Progenitor cell of endocrine pancreas (in vitro differentiated cells): ENCODE measurements around the gene TCP1. TPM values are rescaled to one million over a fixed set of nuclear protein-coding genes. Genes with fewer than 3 reads are reported as not detected.
A peak's percentile ranks its signal among the peaks of the same experiment; 100 is the strongest.
"Not testable (repeated sequence)": the region's sequence is repeated elsewhere in the genome, so short reads cannot be mapped to it uniquely, and the experiment has no call there.

Experiments
- DNase-seq: peaks from one replicate; pipeline ENCODE4 v3.0.0; 2021; ENCODE audit warnings: low spot score; ENCODE audit not compliant: unreplicated experiment
- H3K27ac Mint-ChIP-seq: 2 replicates; pipeline ENCODE4 v1.8.0; 2021; ENCODE audit warnings: mild to moderate bottlenecking, moderate library complexity, mixed read lengths
- H3K27me3 Mint-ChIP-seq: 2 replicates; pipeline ENCODE4 v1.8.0; 2021; ENCODE audit warnings: mixed read lengths
- H3K36me3 Mint-ChIP-seq: 2 replicates; pipeline ENCODE4 v1.8.0; 2022; ENCODE audit warnings: mixed read lengths; ENCODE audit not compliant: insufficient read depth
- H3K4me1 Mint-ChIP-seq: 2 replicates; pipeline ENCODE4 v1.8.0; 2021; ENCODE audit warnings: low read depth, mixed read lengths
- H3K4me3 Mint-ChIP-seq: 2 replicates; pipeline ENCODE4 v1.8.0; 2021; ENCODE audit warnings: low read depth, mild to moderate bottlenecking, moderate library complexity, mixed read lengths
- H3K9me3 Mint-ChIP-seq: 2 replicates; pipeline ENCODE4 v1.8.0; 2021; ENCODE audit warnings: low read depth, mixed read lengths
- CTCF ChIP-seq: fragments of 200-600 bp; sonication (generic); IDR thresholded peaks from one replicate; pipeline ENCODE4 v1.5.0; 2021; ENCODE audit warnings: antibody characterized with exemption, mild to moderate bottlenecking; ENCODE audit not compliant: unreplicated experiment
- total RNA-seq: library from RNA; stranded (reverse); gene quantifications from 2 replicates; pipeline ENCODE4 v1.2.1, GENCODE V29; 2021

The TCP1 gene
- total RNA-seq, 1 donor from 2014 or later = 218 TPM

- Mint-ChIP-seq H3K27me3 (no peaks in the 10 kb centered on the region), H3K9me3 (no peaks in the 10 kb centered on the region), H3K4me3 (no peak overlapping the region), H3K27ac (no peak overlapping the region), H3K36me3 (peaks cover 12% of the 10 kb centered on the region), H3K4me1 (peaks cover 2% of the 10 kb centered on the region)
- no peak for TF ChIP-seq CTCF
- no peak for DNase-seq
These were observed 8.2 kb upstream of the TCP1 start for GRCh38 chr6:159797554-159797953.

- not testable (repeated sequence) for DNase-seq, H3K27ac Mint-ChIP-seq, H3K9me3 Mint-ChIP-seq, H3K27me3 Mint-ChIP-seq, H3K4me3 Mint-ChIP-seq
- peaks cover 15% of the 10 kb centered on the region for H3K36me3 Mint-ChIP-seq
- peaks cover 16% of the 10 kb centered on the region for H3K4me1 Mint-ChIP-seq
These were observed 5.6 kb upstream of the TCP1 start for GRCh38 chr6:159794976-159795375.

GRCh38 chr6:159790956-159791598, 1.7 kb upstream of the TCP1 start:
- no peak for DNase-seq
- Mint-ChIP-seq H3K27ac (peak overlapping the region; percentile 99), H3K27me3 (no peaks in the 10 kb centered on the region), H3K4me3 (peak overlapping the region; percentile 99), H3K36me3 (peaks cover 17% of the 10 kb centered on the region), H3K4me1 (peaks cover 31% of the 10 kb centered on the region), H3K9me3 (no peaks in the 10 kb centered on the region)
- no peak for TF ChIP-seq CTCF

- DNase-seq = peak; percentile 69
- no peak for TF ChIP-seq CTCF
- peaks cover 18% of the 10 kb centered on the region for H3K36me3 Mint-ChIP-seq
- no peaks in the 10 kb centered on the region for H3K9me3 Mint-ChIP-seq
- H3K27ac Mint-ChIP-seq = peak within 1 kb of the TSS; percentile 99
- H3K4me3 Mint-ChIP-seq = peak within 1 kb of the TSS; percentile 99
- H3K4me1 Mint-ChIP-seq = peaks cover 31% of the 10 kb centered on the region
- H3K27me3 Mint-ChIP-seq = no peaks in the 10 kb centered on the region
These were observed 950 bp upstream of the TCP1 start, which contains the start of gene MRPL18 for GRCh38 chr6:159790149-159790955. Gene MRPL18 (plus strand): TSS chr6:159790467. CDS start chr6:159790588, 121 bp downstream.

DNA sequence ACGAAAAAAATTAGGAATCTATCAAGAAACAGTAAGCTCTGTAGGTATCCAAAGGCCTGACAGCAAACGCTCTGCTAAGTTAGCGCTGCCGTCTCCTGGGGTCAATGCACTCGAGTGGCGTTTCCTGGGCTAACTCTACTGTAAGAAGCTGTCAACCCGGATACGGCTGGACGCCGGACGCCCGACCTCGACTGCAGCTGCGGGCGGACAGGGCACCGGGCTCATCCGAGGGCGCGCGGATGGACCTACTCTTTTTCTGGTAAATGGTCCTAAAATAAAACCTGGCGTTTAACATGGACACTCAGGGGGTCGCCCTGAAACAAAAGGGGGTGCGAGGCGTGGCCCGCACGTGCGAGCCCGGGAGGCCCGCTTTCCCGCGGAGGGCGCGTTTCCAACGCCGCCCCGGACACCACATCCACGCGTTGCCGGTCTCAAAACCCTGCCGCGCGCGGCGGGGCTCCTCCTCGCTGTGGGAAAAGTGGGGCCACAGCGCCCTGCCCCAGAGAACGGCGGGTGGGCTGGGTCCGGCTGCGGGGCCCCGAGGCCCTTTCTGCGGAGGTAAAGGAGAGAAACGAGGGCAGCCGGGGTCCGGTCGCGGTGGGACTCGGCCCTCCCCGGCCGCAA, 537 bp downstream of the TCP1 start:
- H3K27me3 Mint-ChIP-seq = no peaks in the 10 kb centered on the region
- no peak for DNase-seq
- no peaks in the 10 kb centered on the region for H3K9me3 Mint-ChIP-seq
- TF ChIP-seq CTCF = no peak
- H3K36me3 Mint-ChIP-seq = peaks cover 22% of the 10 kb centered on the region
- peaks cover 29% of the 10 kb centered on the region for H3K4me1 Mint-ChIP-seq
- H3K27ac Mint-ChIP-seq = peak overlapping the region; percentile 94
- H3K4me3 Mint-ChIP-seq = peak overlapping the region; percentile 99
